ENCODE results near the gene CCDC187. TPM values are rescaled to one million over a fixed set of nuclear protein-coding genes. Genes with fewer than 3 reads are reported as not detected.

CCDC187 gene
- total RNA-seq, 6 donors from 2014 or later: 0.17 to 22.3 (median 10.0) TPM

DNA sequence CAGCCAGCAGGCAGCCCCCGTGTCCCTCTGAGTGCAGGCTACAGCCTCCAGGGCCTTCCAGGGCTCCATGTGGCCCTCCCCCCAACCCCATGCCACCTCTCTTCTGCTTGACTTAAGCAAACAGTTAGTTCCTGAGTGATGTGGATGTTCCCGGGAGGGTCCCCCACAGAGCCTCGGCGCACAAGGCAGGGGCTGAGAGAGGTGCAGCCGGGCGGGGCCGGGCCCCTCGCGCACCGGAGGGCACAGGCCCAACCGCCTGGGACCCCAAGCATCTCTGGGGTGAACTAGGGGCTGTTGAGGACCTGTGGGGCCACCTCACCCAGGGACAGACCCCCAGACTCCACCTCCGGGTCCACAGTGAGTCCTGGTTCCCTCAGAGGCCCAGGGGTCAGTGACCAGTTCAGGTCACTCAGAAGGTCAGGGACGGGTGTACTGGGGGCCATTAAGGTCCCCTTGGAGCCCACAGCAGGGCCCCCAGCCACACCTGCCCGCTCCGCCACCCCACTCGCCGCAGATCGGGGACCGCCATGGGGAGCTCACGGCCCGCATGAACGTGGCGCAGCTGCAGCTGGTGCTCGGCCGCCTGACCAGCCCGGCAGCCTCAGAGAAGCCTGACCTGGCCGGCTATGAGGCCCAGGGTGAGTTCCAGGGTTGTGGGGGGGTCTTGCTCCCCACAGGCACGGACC is 36.6 kb upstream of the CCDC187 start:
- Histone ChIP-seq H3K4me1 (peaks cover 27 to 39% (median 27%) of the 10 kb centered on the region in 4 donors), H3K36me3 (peaks cover 0 to 25% (median 5%) of the 10 kb centered on the region in 4 donors), H3K9me3 (no peaks in the 10 kb centered on the region), H3K27me3 (no peaks in the 10 kb centered on the region), H3K27ac (peak overlapping the region in 1 of 4 donors; percentile 31), H3K4me3 (no peak overlapping the region)
- TF ChIP-seq EP300 (IDR thresholded peaks at IDR 0.05) (no peak), POLR2A (IDR thresholded peaks at IDR 0.05) (no peak), POLR2AphosphoS5 (IDR thresholded peaks at IDR 0.05) (no peak), CTCF (IDR thresholded peaks at IDR 0.05) (no peak)
- 91 to 100% methylated on average over 4 to 27 of the region's 28 CpGs for WGBS, 2 donors
- ATAC-seq (ENCODE audit: low FRiP score in 2 of 2): no peak
- peak in 1 of 2 donors; percentile 78 for DNase-seq

DNA sequence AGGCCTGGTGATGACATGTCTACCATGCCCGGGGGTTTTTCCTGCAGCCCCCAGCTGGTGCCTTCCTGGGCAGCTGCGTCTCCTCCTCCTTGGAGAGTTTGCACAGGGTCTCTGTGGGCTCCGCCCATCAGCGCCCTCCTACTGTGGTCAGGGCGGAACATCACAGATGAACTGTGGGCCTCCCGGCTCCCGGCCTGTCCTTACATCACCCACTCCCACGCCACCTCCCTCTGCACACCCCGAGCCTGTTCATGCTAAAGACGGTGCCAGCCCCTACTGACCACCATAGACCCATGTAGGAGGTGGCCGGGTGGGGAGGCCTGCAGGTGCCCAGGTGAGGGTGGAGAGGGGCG is 36.0 kb upstream of the CCDC187 start:
- Histone ChIP-seq H3K4me1 (peaks cover 21 to 34% (median 22%) of the 10 kb centered on the region in 4 donors), H3K27me3 (no peaks in the 10 kb centered on the region), H3K27ac (no peak overlapping the region), H3K36me3 (peaks cover 0 to 25% (median 8%) of the 10 kb centered on the region in 4 donors), H3K9me3 (no peaks in the 10 kb centered on the region), H3K4me3 (no peak overlapping the region)
- peak in 1 of 2 donors; percentile 44 for DNase-seq
- WGBS, 2 donors: 90 to 96% methylated on average over 5 to 12 of the region's 12 CpGs
- ATAC-seq (ENCODE audit: low FRiP score in 2 of 2): no peak
- no peak for TF ChIP-seq POLR2AphosphoS5 (IDR thresholded peaks at IDR 0.05)
- no peak for TF ChIP-seq EP300 (IDR thresholded peaks at IDR 0.05)

GRCh38 chr9:136339173-136339957 is 35.5 kb upstream of the CCDC187 start:
- Histone ChIP-seq H3K9me3 (no peaks in the 10 kb centered on the region), H3K4me3 (no peak overlapping the region), H3K27ac (peak overlapping the region in 1 of 4 donors; percentile 13), H3K27me3 (no peaks in the 10 kb centered on the region), H3K4me1 (peaks cover 17 to 28% (median 17%) of the 10 kb centered on the region in 4 donors), H3K36me3 (peaks cover 0 to 25% (median 8%) of the 10 kb centered on the region in 4 donors)
- ATAC-seq (ENCODE audit: low FRiP score in 2 of 2) (peak; percentile 64 to 67), DNase-seq (peak; percentile 76 to 96)
- 54 to 66% methylated on average over 19 to 27 of the region's 32 CpGs for WGBS, 2 donors
- TF ChIP-seq CTCF (IDR thresholded peaks at IDR 0.05) (peak; percentile 73 to 93 (median 86)), POLR2AphosphoS5 (IDR thresholded peaks at IDR 0.05) (no peak)

GRCh38 chr9:136338511-136338910 is 34.6 kb upstream of the CCDC187 start:
- ATAC-seq (ENCODE audit: low FRiP score in 2 of 2): no peak
- peak overlapping the region in 2 of 4 donors; percentile 13 to 73 for H3K27ac ChIP-seq
- H3K4me3 ChIP-seq: no peak overlapping the region
- peaks cover 15 to 19% (median 16%) of the 10 kb centered on the region in 4 donors for H3K4me1 ChIP-seq
- DNase-seq: peak in 1 of 2 donors; percentile 79
- WGBS, 2 donors: 85 to 89% methylated on average over 7 to 9 of the region's 25 CpGs
- H3K9me3 ChIP-seq: no peaks in the 10 kb centered on the region
- H3K27me3 ChIP-seq: no peaks in the 10 kb centered on the region
- no peak for TF ChIP-seq POLR2A (IDR thresholded peaks at IDR 0.05)
- no peak for TF ChIP-seq EP300 (IDR thresholded peaks at IDR 0.05)
- no peak for TF ChIP-seq CTCF (IDR thresholded peaks at IDR 0.05)
- TF ChIP-seq POLR2AphosphoS5 (IDR thresholded peaks at IDR 0.05): no peak
- peaks cover 0 to 25% (median 8%) of the 10 kb centered on the region in 4 donors for H3K36me3 ChIP-seq

Data from upper lobe of left lung (tissue), 6 donors.